ENCODE results near the gene ALK. TPM values are rescaled to one million over a fixed set of nuclear protein-coding genes. Genes with fewer than 3 reads are reported as not detected.

The ALK gene
- total RNA-seq, 2 donors from 2014 or later = under 0.01 to 0.26 TPM

- 75 to 77% methylated on average over 4 of the region's 4 CpGs for WGBS, 2 donors
- TF ChIP-seq POLR2A (IDR thresholded peaks at IDR 0.05) = no peak
- TF ChIP-seq CTCF (IDR thresholded peaks at IDR 0.05) = no peak
- Histone ChIP-seq H3K36me3 (replicated peaks in 1 of 2; ENCODE audit: insufficient read depth in 1 of 2, low read depth in 2 of 2) (peaks cover 0 to 11% of the 10 kb centered on the region in 2 donors), H3K4me1 (no peaks in the 10 kb centered on the region), H3K27ac (no peak overlapping the region), H3K9me3 (no peaks in the 10 kb centered on the region), H3K27me3 (no peaks in the 10 kb centered on the region), H3K4me3 (no peak overlapping the region)
- intact Hi-C loops (cut with DNase I) = no loop called here
- DNase-seq (no peak), ATAC-seq (no peak)
These were observed 764.3 kb downstream of the ALK start for GRCh38 chr2:29157131-29157530.

- DNase-seq (no peak), ATAC-seq (no peak)
- H3K27ac ChIP-seq = no peak overlapping the region
- H3K36me3 ChIP-seq (replicated peaks in 1 of 2; ENCODE audit: insufficient read depth in 1 of 2, low read depth in 2 of 2) = peaks cover 0 to 11% of the 10 kb centered on the region in 2 donors
- 74 to 94% methylated on average over 2 of the region's 2 CpGs for WGBS, 2 donors
- intact Hi-C loops (cut with DNase I) = no loop called here
- H3K27me3 ChIP-seq = no peaks in the 10 kb centered on the region
- H3K4me1 ChIP-seq = no peaks in the 10 kb centered on the region
- H3K4me3 ChIP-seq = no peak overlapping the region
- TF ChIP-seq CTCF (IDR thresholded peaks at IDR 0.05) (no peak), POLR2A (IDR thresholded peaks at IDR 0.05) (no peak)
- no peaks in the 10 kb centered on the region for H3K9me3 ChIP-seq
These were observed 765.8 kb downstream of the ALK start for GRCh38 chr2:29155578-29155977.

- no peak overlapping the region for H3K4me3 ChIP-seq
- TF ChIP-seq POLR2A (IDR thresholded peaks at IDR 0.05) (no peak), CTCF (IDR thresholded peaks at IDR 0.05) (no peak)
- ATAC-seq (no peak), DNase-seq (no peak)
- H3K27ac ChIP-seq = no peak overlapping the region
- H3K27me3 ChIP-seq = no peaks in the 10 kb centered on the region
- H3K9me3 ChIP-seq = no peaks in the 10 kb centered on the region
- intact Hi-C loops (cut with DNase I) = no loop called here
- 93 to 100% methylated on average over 2 of the region's 2 CpGs for WGBS, 2 donors
- peaks cover 0 to 11% of the 10 kb centered on the region in 2 donors for H3K36me3 ChIP-seq (replicated peaks in 1 of 2; ENCODE audit: insufficient read depth in 1 of 2, low read depth in 2 of 2)
- H3K4me1 ChIP-seq = no peaks in the 10 kb centered on the region
These were observed 766.8 kb downstream of the ALK start for GRCh38 chr2:29154610-29155009.

- intact Hi-C loops (cut with DNase I) = no loop called here
- WGBS, 2 donors = 62 to 69% methylated on average over 3 of the region's 3 CpGs
- Histone ChIP-seq H3K4me3 (no peak overlapping the region), H3K27ac (no peak overlapping the region), H3K4me1 (no peaks in the 10 kb centered on the region), H3K27me3 (no peaks in the 10 kb centered on the region), H3K36me3 (replicated peaks in 1 of 2; ENCODE audit: insufficient read depth in 1 of 2, low read depth in 2 of 2) (peaks cover 2 to 7% of the 10 kb centered on the region in 2 donors), H3K9me3 (no peaks in the 10 kb centered on the region)
- no peak for TF ChIP-seq POLR2A (IDR thresholded peaks at IDR 0.05)
- no peak for TF ChIP-seq CTCF (IDR thresholded peaks at IDR 0.05)
- ATAC-seq = no peak
- no peak for DNase-seq
These were observed 773.4 kb downstream of the ALK start for GRCh38 chr2:29147963-29148362.

GRCh38 chr2:29146197-29146596 lies 775.2 kb downstream of the ALK start:
- Histone ChIP-seq H3K9me3 (no peaks in the 10 kb centered on the region), H3K27ac (no peak overlapping the region), H3K36me3 (replicated peaks in 1 of 2; ENCODE audit: insufficient read depth in 1 of 2, low read depth in 2 of 2) (peaks cover 4 to 7% of the 10 kb centered on the region in 2 donors), H3K4me1 (no peaks in the 10 kb centered on the region), H3K4me3 (no peak overlapping the region), H3K27me3 (no peaks in the 10 kb centered on the region)
- DNase-seq (no peak), ATAC-seq (no peak)
- TF ChIP-seq CTCF (IDR thresholded peaks at IDR 0.05) (no peak), POLR2A (IDR thresholded peaks at IDR 0.05) (no peak)
- intact Hi-C loops (cut with DNase I) = no loop called here
- WGBS, 2 donors = 88 to 90% methylated on average over 3 of the region's 3 CpGs
